ENCODE results near the gene UBE2L3. TPM values are rescaled to one million over a fixed set of nuclear protein-coding genes. Genes with fewer than 3 reads are reported as not detected.
"Not testable (repeated sequence)": the region's sequence is repeated elsewhere in the genome, so short reads cannot be mapped to it uniquely, and the experiment has no call there.

UBE2L3 gene
- total RNA-seq, 2 experiments from 2014 or later: 49.3 to 51.5 TPM

DNA sequence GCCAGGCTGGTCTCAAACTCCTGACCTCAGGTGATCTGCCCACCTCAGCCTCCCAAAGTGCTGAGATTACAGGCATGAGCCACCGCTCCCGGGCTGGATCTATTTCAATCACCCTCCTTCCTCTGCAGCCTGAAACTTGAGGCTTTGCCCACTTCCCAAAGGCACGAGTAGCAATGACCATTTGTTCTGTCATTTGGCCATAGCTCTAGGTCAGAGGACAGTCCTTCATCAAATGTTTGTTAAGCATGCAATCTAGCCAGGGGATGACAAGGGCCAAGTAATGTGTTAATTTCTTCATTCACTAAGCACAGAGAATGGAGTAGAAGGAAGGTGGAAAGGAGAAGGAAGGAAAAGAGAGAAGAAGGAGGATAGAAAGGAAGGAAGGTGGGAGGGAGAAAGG lies 6.9 kb upstream of the UBE2L3 start:
- H3K36me3 Mint-ChIP-seq, H3K4me1 Mint-ChIP-seq, POLR2A ChIA-PET: not testable (repeated sequence)

DNA sequence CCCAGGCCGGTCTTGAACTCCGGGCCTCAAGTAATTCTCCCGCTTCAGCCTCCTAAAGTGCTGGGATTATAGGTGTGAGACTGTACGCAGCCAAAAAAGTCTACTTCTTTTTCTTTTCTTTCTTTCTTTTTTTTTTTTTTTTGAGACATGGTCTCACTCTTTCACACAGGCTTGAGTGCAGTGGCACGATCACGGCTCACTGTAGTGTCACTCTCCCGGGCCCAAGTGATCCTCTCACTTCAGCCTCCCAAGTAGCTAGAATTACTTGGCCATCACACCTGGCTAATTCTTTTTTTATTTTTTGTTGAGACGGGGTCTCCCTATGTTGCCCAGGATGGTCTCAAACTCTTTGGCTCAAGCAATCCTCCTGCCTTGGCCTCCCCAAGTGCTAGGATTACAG lies 3.6 kb upstream of the UBE2L3 start:
- Mint-ChIP-seq H3K36me3 (peaks cover 7% of the 10 kb centered on the region), H3K4me3 (no peak overlapping the region), H3K9me3 (no peaks in the 10 kb centered on the region), H3K27me3 (peaks cover 11% of the 10 kb centered on the region), H3K27ac (no peak overlapping the region), H3K4me1 (peaks cover 7% of the 10 kb centered on the region)
- POLR2A ChIA-PET: no interaction called here
- no peak for DNase-seq
- ATAC-seq (ENCODE audit: low read depth): no peak

More for the DNA sequence above, 6.9 kb upstream of the UBE2L3 start:
- H3K27me3 Mint-ChIP-seq; H3K4me3 Mint-ChIP-seq; H3K27ac Mint-ChIP-seq; DNase-seq; H3K9me3 Mint-ChIP-seq; ATAC-seq (ENCODE audit: low read depth): not testable (repeated sequence)

DNA sequence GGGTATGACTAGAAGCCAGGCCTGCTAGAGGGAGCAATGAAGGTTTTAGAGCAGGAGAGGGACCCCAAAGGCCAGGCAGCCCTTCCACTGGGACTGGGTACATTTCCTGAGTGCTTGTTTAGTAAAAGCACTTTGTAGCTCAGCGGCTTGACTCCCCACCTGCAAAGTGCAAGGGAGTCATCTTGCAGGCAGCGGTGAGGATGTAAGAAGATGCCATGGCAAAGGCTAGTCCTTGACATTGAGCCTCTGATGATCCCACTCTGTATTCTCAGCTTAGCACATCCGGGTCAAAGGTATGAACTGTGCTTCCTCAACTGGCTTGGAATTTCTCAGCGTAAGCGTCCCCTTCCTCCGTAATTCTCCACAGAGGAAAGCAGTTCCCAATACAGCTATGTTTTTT lies 3.1 kb upstream of the UBE2L3 start:
- no peak overlapping the region for H3K4me3 Mint-ChIP-seq
- no peak overlapping the region for H3K27ac Mint-ChIP-seq
- peaks cover 7% of the 10 kb centered on the region for H3K36me3 Mint-ChIP-seq
- ATAC-seq (ENCODE audit: low read depth) (no peak), DNase-seq (no peak)
- H3K27me3 Mint-ChIP-seq: peaks cover 11% of the 10 kb centered on the region
- no peaks in the 10 kb centered on the region for H3K9me3 Mint-ChIP-seq
- POLR2A ChIA-PET: no interaction called here
- peaks cover 9% of the 10 kb centered on the region for H3K4me1 Mint-ChIP-seq

DNA sequence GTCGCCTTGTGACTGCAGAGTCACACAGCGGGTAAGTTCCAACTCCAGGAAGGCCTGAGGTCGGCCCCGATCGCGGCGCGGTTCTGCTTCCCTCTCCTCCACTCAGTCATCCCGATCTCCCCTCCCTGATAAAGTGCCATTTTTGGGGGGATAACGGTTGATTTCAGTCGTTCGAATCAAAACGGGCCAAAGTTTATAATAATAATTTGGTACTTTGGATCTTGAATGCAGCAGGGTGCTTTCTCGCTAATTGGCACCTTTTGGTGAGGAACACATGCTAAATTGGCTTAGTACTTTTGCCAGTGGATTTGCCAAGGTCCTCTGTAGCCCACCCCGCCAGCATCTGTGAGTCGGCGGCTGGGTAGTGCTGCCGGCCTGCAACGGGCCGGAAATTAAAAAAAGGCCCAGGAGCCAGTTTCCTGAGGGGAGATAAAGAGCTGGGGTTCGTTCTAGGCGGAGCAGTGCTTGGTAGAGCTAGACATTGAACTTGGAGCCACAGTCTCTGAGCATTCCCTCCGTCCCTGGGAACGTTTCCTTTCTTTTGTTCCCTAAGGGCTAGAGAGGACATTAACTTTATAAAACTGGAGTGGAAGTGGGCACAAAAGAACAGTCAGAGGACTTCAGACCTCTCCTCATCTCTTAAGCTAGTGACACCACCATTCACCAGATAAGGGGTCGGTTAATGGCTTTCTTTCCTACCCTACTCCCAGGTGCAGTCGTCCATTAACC lies 997 bp downstream of the UBE2L3 start:
- H3K9me3 Mint-ChIP-seq: no peaks in the 10 kb centered on the region
- H3K4me1 Mint-ChIP-seq: peaks cover 43% of the 10 kb centered on the region
- peaks cover 2% of the 10 kb centered on the region for H3K27me3 Mint-ChIP-seq
- H3K4me3 Mint-ChIP-seq: peak overlapping the region; percentile 97
- ATAC-seq (ENCODE audit: low read depth) (peak; percentile 28), DNase-seq (peak; percentile 50)
- H3K27ac Mint-ChIP-seq: peak overlapping the region; percentile 94
- peaks cover 12% of the 10 kb centered on the region for H3K36me3 Mint-ChIP-seq
- POLR2A ChIA-PET: interaction anchor here (0.6 to 3.2 kb wide), 4 partner anchors 29 to 677 kb away, joined by 3 to 30 read pairs (median 3); partner anchors contain the start of gene YDJC

DNA sequence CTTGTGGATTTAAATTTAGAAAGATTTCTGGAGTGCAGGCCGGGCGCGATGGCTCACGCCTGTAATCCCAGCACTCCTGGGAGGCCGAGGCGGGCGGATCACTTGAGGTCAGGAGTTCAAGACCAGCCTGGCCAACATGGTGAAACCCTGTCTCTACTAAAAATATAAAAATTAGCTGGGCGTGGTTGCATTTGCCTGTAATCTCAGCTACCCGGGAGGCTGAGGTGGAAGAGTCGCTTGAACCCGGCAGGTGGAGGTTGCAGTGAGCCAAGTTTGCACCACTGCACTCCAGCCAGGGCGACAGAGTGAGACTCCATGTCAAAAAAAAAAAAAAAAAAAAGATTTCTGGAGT lies 1.5 kb downstream of the UBE2L3 start:
- not testable (repeated sequence) for H3K27me3 Mint-ChIP-seq; DNase-seq; H3K9me3 Mint-ChIP-seq; ATAC-seq (ENCODE audit: low read depth)
- Mint-ChIP-seq H3K4me3 (peak overlapping the region; percentile 97), H3K36me3 (peaks cover 12% of the 10 kb centered on the region), H3K4me1 (peaks cover 46% of the 10 kb centered on the region), H3K27ac (peak overlapping the region; percentile 94)
- POLR2A ChIA-PET: interaction anchor here (0.6 to 3.2 kb wide), 4 partner anchors 28 to 678 kb away, joined by 3 to 30 read pairs (median 3); partner anchors contain the start of gene YDJC

DNA sequence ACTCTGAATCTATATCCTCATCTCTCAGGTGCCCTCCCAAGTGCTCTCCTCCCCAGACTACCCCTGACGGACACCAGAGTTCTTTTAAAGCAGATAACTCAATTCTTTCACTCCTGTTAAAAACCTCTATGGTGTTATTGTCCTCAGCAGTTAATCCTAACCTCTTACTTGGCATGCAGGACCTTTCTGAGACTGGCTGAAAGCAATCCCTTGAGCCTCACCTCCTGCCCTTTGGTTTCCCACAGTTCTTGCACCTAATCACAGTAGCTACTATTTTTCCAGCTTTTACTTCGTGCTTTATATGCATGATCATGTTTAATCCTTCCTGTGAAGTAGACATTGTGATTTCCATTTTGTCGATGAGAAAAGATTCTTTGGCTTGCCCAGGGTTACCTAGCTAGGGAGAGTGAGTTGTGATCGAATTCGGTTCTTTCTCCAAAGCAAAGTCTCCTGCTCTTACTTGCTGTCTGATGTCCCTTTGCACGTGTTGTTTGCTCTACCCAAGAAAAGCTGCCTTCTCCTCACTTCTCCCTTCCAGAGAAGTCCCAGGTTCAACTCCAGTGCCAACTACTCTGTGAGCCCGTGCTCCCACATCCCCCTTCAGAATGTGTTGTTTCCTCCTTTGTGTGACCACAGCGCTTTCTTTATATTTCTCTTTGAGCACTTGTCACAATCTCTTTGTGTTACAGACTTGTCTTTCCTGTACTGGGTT lies 2.1 kb downstream of the UBE2L3 start:
- H3K27me3 Mint-ChIP-seq: peaks cover 2% of the 10 kb centered on the region
- no peak for ATAC-seq (ENCODE audit: low read depth)

DNA sequence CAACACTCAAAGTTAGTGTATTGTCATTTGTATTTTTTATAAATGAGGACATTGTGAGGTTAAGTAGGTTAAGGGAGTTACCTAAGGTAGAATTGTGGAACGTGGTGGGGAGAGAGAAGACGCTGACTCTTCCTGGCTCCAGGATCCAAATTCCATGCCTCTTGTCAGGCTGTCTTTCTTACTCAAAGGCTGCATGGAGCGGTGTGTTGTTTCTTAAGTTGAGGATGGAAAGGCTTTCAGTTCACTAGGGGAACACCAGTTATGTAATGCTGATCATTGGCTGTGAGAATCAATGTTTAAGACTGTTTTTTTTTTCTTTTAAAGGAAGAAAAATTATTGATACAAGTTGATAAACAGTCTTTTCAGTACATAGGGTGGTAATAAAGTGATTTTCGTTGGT lies 2.9 kb downstream of the UBE2L3 start:
- Mint-ChIP-seq H3K9me3 (no peaks in the 10 kb centered on the region), H3K36me3 (peaks cover 12% of the 10 kb centered on the region), H3K4me1 (peaks cover 53% of the 10 kb centered on the region), H3K4me3 (peak overlapping the region; percentile 97), H3K27ac (peak overlapping the region; percentile 27), H3K27me3 (peaks cover 2% of the 10 kb centered on the region)
- no peak for DNase-seq
- POLR2A ChIA-PET: interaction anchor here (0.8 kb wide), 1 partner anchor 81 kb away, joined by 3 read pairs; no protein-coding TSS in a partner anchor
- no peak for ATAC-seq (ENCODE audit: low read depth)

More for the DNA sequence above, 2.1 kb downstream of the UBE2L3 start:
- DNase-seq: no peak
- Mint-ChIP-seq H3K9me3 (no peaks in the 10 kb centered on the region), H3K4me1 (peaks cover 52% of the 10 kb centered on the region), H3K27ac (peak overlapping the region; percentile 89), H3K36me3 (peaks cover 12% of the 10 kb centered on the region), H3K4me3 (peak overlapping the region; percentile 97)
- POLR2A ChIA-PET: interaction anchor here (0.6 to 3.2 kb wide), 3 partner anchors 56 to 678 kb away, joined by 3 to 30 read pairs (median 3); partner anchors contain the start of gene YDJC

DNA sequence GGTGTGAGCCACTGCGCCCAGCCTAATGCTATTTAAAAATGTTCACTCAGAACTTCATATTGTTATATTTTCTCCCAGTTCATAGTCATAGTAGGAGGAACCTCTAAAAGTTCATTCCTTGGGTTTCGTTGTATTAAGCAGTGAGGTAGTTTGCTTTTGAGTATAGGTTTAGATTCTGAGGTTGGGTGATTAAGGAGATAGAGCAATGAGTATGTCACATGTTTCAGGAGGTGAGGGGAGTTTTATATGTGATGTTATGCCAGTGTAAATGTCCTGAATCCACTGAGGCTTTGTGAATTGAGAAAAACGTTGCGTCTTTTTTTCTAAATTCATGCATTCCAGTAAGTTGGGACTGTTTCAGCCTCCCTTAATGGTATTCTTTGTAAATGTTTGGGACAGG lies 4.2 kb downstream of the UBE2L3 start:
- H3K27ac Mint-ChIP-seq: peak overlapping the region; percentile 80
- peak overlapping the region; percentile 97 for H3K4me3 Mint-ChIP-seq
- H3K36me3 Mint-ChIP-seq: peaks cover 12% of the 10 kb centered on the region
- no peaks in the 10 kb centered on the region for H3K9me3 Mint-ChIP-seq
- no peaks in the 10 kb centered on the region for H3K27me3 Mint-ChIP-seq
- POLR2A ChIA-PET: interaction anchor here (0.8 kb wide), 1 partner anchor 11 kb away, joined by 3 read pairs; no protein-coding TSS in a partner anchor
- ATAC-seq (ENCODE audit: low read depth): no peak
- peaks cover 50% of the 10 kb centered on the region for H3K4me1 Mint-ChIP-seq
- no peak for DNase-seq

DNA sequence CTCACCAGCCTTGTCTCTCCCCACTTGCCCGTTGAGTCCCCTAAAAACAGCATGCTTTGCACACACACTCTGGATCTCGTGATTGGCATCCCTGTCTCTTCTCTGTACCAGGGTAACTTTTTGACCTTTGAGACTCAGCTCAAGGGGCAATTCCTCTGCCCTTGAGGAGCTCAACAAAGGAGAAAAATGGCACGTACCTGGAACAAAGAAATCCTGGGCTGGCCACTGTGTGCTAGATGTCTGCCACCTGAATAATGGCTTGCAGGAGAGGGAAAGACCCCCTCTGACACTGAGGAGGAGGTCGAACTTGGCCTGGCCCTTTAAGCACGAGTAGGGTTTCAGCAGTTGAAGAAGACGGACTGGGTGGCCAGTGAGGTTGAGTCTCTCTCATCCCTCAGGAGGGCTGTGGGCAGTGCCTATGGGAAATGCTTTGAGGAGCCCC lies 5.8 kb downstream of the UBE2L3 start:
- POLR2A ChIA-PET: no interaction called here
- no peaks in the 10 kb centered on the region for H3K9me3 Mint-ChIP-seq
- peaks cover 17% of the 10 kb centered on the region for H3K36me3 Mint-ChIP-seq
- no peak overlapping the region for H3K27ac Mint-ChIP-seq
- H3K27me3 Mint-ChIP-seq: no peaks in the 10 kb centered on the region
- H3K4me1 Mint-ChIP-seq: peaks cover 58% of the 10 kb centered on the region
- H3K4me3 Mint-ChIP-seq: no peak overlapping the region
- ATAC-seq (ENCODE audit: low read depth) (no peak), DNase-seq (no peak)

DNA sequence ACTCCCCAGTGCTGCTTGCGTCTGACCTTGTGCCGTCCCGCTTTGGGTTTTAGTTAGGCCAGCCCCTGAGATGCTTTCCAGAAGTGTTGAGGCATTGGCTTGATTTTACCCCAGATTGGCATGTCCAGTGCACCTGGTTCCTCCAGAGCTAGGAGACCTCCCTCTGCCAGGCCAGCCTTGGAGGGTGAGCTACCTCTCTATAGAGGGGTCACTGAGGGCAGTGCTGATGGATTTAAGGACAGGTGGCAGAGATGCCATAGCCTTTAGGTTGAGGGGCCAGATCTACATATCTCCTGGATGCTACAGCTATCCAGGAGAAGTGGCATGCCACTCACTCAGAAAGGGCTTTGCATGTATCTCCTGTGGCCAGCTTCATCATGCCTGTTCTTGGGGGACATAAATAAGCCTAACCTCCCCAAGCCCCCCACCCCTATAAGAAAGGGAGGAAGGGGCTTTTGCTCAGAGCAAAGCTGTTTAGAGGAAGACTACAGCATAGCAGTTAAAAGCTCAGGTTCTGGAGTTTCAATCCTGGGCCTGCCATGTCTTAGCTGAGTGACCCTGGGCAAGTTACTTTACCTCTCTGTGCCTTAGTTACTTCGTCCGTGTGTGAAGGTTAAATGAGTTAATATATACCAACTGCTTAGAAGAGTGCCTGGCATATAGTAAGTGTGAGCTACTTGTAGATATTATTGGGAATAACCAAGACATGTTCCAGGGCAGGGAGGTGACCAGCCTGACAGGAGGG lies 6.4 kb downstream of the UBE2L3 start:
- POLR2A ChIA-PET: interaction anchor here (0.5 kb wide), 1 partner anchor 43 kb away, joined by 4 read pairs; no protein-coding TSS in a partner anchor
- DNase-seq (no peak), ATAC-seq (ENCODE audit: low read depth) (no peak)
- Mint-ChIP-seq H3K9me3 (no peaks in the 10 kb centered on the region), H3K4me3 (no peak overlapping the region), H3K27me3 (no peaks in the 10 kb centered on the region), H3K4me1 (peaks cover 56% of the 10 kb centered on the region), H3K27ac (peak overlapping the region; percentile 19), H3K36me3 (peaks cover 14% of the 10 kb centered on the region)

DNA sequence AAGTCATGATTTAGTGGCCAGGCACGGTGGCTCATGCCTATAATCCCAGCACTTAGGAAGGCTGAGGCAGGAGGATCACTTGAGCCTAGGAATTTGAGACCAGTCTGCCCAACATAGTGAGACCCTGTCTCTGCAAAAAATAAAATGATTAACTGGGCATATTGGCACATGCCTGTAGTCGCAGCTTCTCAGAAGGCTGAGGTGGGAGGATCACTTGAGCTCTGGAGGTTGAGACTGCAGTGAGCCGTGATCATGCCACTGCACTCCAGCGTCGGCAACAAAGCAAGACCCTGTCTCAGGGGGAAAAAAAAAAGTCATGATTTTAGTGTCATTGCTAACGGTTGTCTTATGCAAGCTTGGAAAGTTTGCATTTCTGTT lies 11.9 kb downstream of the UBE2L3 start:
- H3K27ac Mint-ChIP-seq: no peak overlapping the region
- H3K27me3 Mint-ChIP-seq: no peaks in the 10 kb centered on the region
- POLR2A ChIA-PET: interaction anchor here (1.3 kb wide), 1 partner anchor 50 kb away, joined by 3 read pairs; the partner anchor contains the start of gene YDJC
- H3K4me3 Mint-ChIP-seq: no peak overlapping the region
- ATAC-seq (ENCODE audit: low read depth) (no peak), DNase-seq (no peak)
- H3K4me1 Mint-ChIP-seq: peaks cover 21% of the 10 kb centered on the region
- H3K9me3 Mint-ChIP-seq: no peaks in the 10 kb centered on the region
- H3K36me3 Mint-ChIP-seq: peaks cover 9% of the 10 kb centered on the region

DNA sequence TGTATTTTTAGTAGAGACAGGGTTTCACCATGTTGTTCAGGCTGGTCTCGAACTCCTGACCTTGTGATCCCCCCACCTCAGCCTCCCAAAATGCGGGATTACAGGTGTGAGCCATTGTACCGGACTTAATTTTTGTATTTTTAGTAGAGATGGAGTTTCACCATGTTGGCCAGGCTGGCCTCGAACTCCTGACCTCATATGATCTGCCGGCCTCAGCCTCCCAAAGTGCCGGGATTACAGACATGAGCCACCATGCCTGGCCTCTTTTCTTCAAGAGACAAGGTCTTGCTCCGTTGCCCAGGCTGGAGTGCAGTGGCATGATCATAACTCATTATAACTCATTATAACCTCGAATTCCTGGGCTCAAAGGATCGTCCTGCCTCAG lies 13.1 kb downstream of the UBE2L3 start:
- DNase-seq; ATAC-seq (ENCODE audit: low read depth); H3K4me3 Mint-ChIP-seq; H3K27me3 Mint-ChIP-seq; H3K9me3 Mint-ChIP-seq; H3K27ac Mint-ChIP-seq; POLR2A ChIA-PET: not testable (repeated sequence)
- Mint-ChIP-seq H3K4me1 (peaks cover 23% of the 10 kb centered on the region), H3K36me3 (peaks cover 13% of the 10 kb centered on the region)
